Type B pancreatic cell (in vitro differentiated cells): ENCODE data around the gene HS3ST3B1. TPM values are rescaled to one million over a fixed set of nuclear protein-coding genes. Genes with fewer than 3 reads are reported as not detected.

Source experiments
- DNase-seq: peaks from one replicate; pipeline ENCODE4 v3.0.0; 2021; ENCODE audit warnings: mixed read lengths; ENCODE audit not compliant: unreplicated experiment; ENCODE audit errors: extremely low spot score
- H3K27ac Mint-ChIP-seq: 2 replicates; pipeline ENCODE4 v1.8.0; 2021; ENCODE audit warnings: mild to moderate bottlenecking, mixed read lengths
- H3K27me3 Mint-ChIP-seq: 2 replicates; pipeline ENCODE4 v1.8.0; 2021; ENCODE audit warnings: mixed read lengths
- H3K36me3 Mint-ChIP-seq: 2 replicates; pipeline ENCODE4 v1.8.0; 2021; ENCODE audit warnings: mixed read lengths
- H3K4me1 Mint-ChIP-seq: one replicate; pipeline ENCODE4 v1.8.0; 2021; ENCODE audit warnings: mixed read lengths; ENCODE audit not compliant: unreplicated experiment
- H3K4me3 Mint-ChIP-seq: 2 replicates; pipeline ENCODE4 v1.8.0; 2021; ENCODE audit warnings: mild to moderate bottlenecking, mixed read lengths
- H3K9me3 Mint-ChIP-seq: 2 replicates; pipeline ENCODE4 v1.8.0; 2021; ENCODE audit warnings: mixed read lengths
- total RNA-seq: library from RNA; stranded (reverse); gene quantifications from 2 replicates; pipeline ENCODE4 v1.2.1, GENCODE V29; 2021; ENCODE audit warnings: low replicate concordance
- TF ChIP-seq, protein P1 (sequence below): fragments of 200-600 bp; sonication (generic); conservative IDR thresholded peaks from 2 replicates; pipeline ENCODE4 v1.5.0; 2021; ENCODE audit warnings: antibody characterized with exemption, mild to moderate bottlenecking

The HS3ST3B1 gene
- total RNA-seq, 1 donor from 2014 or later, result 12.9 TPM

DNA sequence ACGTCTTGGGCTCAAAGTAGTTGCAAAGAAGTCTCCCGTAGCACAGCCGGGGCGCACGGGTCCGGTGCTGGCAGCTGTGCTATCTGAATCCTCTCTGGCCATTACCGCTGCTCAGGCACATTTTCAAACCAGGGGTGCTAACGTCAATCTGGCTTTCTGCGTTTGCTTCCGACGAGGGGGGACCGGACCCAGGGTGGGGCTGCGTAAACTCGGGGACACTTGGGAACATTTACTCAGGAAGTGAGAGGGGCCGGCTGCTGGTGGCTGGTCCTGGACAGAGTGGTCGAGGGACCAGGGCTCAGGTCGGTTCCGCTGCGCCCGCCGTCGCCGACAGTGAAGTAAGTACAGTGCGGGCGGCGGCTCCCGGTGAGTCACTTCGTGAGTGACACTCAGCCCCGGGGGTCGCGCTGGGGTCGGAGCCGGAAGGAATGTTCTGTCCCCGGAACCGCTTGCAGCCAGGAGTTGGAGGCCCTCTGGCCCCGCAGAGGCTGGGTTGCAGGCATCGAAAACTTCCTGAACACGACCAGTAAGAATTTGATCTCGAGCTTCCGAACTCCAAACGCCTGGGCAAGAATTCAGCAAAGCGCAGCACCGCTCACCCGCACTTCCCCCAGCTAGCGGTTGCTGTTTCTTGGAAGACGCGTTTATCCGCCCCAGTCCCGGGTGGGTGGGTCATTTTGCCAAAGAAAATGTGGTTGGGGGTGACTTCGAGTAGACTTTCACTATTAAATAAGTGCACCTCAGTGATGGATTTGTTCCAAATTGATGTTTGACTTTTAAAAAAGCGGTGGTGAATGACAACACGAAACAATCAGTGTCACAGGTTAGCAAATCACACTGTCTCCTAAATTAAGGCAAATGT lies 1.4 kb upstream of the HS3ST3B1 start:
- Mint-ChIP-seq H3K4me3 (peak overlapping the region; percentile 96), H3K4me1 (peaks cover 32% of the 10 kb centered on the region), H3K27ac (peak overlapping the region; percentile 4), H3K27me3 (peaks cover 77% of the 10 kb centered on the region), H3K36me3 (peaks cover 3% of the 10 kb centered on the region), H3K9me3 (no peaks in the 10 kb centered on the region)
- TF ChIP-seq, protein P1, sequence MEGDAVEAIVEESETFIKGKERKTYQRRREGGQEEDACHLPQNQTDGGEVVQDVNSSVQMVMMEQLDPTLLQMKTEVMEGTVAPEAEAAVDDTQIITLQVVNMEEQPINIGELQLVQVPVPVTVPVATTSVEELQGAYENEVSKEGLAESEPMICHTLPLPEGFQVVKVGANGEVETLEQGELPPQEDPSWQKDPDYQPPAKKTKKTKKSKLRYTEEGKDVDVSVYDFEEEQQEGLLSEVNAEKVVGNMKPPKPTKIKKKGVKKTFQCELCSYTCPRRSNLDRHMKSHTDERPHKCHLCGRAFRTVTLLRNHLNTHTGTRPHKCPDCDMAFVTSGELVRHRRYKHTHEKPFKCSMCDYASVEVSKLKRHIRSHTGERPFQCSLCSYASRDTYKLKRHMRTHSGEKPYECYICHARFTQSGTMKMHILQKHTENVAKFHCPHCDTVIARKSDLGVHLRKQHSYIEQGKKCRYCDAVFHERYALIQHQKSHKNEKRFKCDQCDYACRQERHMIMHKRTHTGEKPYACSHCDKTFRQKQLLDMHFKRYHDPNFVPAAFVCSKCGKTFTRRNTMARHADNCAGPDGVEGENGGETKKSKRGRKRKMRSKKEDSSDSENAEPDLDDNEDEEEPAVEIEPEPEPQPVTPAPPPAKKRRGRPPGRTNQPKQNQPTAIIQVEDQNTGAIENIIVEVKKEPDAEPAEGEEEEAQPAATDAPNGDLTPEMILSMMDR, result no peak
- peak; percentile 72 for DNase-seq

DNA sequence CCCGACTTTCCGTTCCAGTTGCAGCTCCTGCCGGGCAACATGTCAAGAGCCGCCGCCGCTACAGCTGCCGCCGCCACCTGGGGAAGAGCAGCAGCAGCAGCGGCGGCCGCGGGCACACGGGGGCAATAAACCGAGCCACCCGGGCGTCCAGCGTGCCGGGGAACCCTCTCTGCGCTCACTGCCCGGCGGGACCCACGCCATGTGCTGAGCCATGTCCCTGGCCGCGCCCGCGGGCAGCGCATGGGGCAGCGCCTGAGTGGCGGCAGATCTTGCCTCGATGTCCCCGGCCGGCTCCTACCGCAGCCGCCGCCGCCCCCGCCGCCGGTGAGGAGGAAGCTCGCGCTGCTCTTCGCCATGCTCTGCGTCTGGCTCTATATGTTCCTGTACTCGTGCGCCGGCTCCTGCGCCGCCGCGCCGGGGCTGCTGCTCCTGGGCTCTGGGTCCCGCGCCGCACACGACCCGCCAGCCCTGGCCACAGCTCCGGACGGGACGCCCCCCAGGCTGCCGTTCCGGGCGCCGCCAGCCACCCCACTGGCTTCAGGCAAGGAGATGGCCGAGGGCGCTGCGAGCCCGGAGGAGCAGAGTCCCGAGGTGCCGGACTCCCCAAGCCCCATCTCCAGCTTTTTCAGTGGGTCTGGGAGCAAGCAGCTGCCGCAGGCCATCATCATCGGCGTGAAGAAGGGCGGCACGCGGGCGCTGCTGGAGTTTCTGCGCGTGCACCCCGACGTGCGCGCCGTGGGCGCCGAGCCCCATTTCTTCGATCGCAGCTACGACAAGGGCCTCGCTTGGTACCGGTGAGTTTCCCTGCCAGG lies 604 bp downstream of the HS3ST3B1 start:
- Mint-ChIP-seq H3K4me1 (peaks cover 44% of the 10 kb centered on the region), H3K9me3 (no peaks in the 10 kb centered on the region), H3K4me3 (peak overlapping the region; percentile 96), H3K27ac (peak overlapping the region; percentile 46), H3K27me3 (peaks cover 78% of the 10 kb centered on the region), H3K36me3 (peaks cover 3% of the 10 kb centered on the region)
- DNase-seq, result peak; percentile 71
- TF ChIP-seq, protein P1, result peak; percentile 27

DNA sequence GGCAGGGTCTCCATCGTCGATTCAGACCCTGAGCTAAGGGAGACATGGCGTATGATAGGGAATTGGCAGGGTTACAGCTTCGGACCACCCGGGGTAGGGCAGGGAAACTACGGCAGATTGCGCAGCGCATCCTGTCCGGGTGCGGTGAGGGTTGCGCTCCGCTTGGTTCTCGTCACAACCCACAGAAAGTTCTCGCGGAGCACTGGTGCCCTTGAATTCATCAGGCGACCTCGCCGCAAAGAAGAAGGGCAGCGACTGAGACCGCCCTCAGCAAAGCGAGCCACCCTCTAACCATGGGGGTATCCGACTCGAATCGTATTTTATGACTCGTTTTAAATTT lies 1.2 kb downstream of the HS3ST3B1 start:
- TF ChIP-seq, protein P1, result no peak
- Mint-ChIP-seq H3K27ac (peak overlapping the region; percentile 46), H3K4me3 (peak overlapping the region; percentile 92), H3K36me3 (peaks cover 3% of the 10 kb centered on the region), H3K4me1 (peaks cover 46% of the 10 kb centered on the region), H3K27me3 (peaks cover 76% of the 10 kb centered on the region), H3K9me3 (no peaks in the 10 kb centered on the region)
- peak; percentile 70 for DNase-seq

DNA sequence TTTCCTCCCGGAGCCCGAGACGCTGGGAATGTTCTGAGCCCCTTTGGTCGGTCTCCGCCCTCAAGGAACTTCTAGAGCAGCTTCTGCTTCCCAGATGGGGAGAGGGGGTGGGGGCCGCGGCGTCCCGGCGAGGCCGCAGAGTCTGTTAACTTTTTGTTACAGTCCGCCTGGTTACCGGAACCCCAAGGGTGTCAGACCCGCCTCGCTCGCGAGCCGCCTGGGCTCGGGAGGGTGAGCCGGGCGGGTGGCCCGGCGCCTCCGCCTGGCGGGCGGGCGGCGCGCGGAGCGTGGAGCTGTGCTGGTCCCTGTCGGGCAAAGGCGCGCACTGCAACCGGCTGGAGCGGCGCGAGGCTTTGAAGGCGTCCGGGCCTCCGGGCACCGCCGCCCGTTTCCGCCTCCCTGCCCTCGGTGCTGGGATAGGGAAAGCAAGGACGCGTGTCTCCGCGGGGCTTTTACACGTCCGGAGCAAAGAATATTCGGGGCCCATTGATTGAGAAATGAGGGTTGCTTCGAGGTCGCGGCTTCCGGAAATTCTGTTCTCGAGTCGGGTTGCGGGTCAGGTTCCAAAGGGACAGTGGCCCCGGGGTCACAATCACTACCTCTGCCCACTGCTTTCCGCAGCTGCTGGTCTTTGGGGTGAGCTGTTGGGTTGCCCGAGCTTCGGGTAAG lies 1.7 kb downstream of the HS3ST3B1 start:
- H3K9me3 Mint-ChIP-seq, result no peaks in the 10 kb centered on the region
- H3K4me1 Mint-ChIP-seq, result peaks cover 47% of the 10 kb centered on the region
- peak overlapping the region; percentile 92 for H3K4me3 Mint-ChIP-seq
- H3K27ac Mint-ChIP-seq, result peak overlapping the region; percentile 46
- H3K27me3 Mint-ChIP-seq, result peaks cover 75% of the 10 kb centered on the region
- peak; percentile 90 for DNase-seq
- H3K36me3 Mint-ChIP-seq, result peaks cover 3% of the 10 kb centered on the region
- TF ChIP-seq, protein P1, result peak; percentile 91
